Activated CD8-positive, alpha-beta memory T cell treated with anti-CD3 and anti-CD28 coated beads for 4 hours (primary cell): ENCODE measurements around the gene NDUFS5.
"Not testable (repeated sequence)": the region's sequence is repeated elsewhere in the genome, so short reads cannot be mapped to it uniquely, and the experiment has no call there.

ENCODE experiments used
- DNase-seq, 2 donors: peaks; one replicate each; pipeline ENCODE4 v3.0.0-alpha.2; 2020; ENCODE audit warnings: low read depth in 2 of 2

Gene NDUFS5

DNA sequence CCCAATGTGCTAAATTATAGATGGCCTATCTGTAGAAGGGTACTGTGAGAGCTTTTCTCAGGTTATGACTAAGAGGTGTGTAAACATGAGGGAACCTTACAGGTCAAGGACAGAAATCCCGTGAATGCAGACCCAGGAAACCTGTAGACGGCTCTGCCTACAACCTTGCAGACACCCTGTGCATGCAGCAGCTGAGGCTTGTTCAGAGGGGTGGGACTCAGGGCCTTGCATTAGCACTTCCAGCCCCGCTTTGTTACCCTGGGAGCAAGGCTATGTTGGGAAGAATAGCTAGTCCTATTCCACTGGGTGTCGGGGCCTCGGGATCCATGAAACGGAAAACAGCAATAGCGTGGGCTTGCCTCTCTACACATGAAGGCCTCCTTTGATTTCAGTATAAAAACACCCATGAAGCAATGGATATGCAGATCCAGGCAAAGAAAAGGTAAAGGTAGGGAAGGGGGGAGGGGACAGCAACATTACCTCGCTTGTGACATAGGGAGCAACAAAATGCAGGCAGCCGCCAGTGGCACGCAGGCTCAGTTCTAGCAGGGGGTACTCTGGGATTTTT, 9.5 kb upstream of the NDUFS5 start:
- DNase-seq, result no peak

DNA sequence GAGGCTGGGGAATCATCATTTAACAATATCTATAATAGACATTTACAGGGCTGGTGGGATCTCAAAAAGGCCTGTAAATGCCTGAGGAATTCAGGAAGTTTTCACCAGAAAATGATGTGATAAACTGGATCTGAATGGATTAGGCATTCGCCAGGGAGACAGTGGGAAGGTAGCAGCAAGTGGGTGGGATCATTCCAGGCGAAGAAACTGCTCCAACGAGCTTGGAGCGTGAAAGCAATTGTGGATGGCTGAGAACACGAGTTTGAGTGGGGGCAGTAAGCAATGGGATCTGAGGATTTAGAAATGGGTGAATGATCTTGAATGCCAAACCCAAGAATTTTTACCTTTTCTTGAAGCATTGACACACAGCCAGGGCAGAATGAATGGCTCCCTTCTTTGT, 8.9 kb upstream of the NDUFS5 start:
- DNase-seq, result no peak

DNA sequence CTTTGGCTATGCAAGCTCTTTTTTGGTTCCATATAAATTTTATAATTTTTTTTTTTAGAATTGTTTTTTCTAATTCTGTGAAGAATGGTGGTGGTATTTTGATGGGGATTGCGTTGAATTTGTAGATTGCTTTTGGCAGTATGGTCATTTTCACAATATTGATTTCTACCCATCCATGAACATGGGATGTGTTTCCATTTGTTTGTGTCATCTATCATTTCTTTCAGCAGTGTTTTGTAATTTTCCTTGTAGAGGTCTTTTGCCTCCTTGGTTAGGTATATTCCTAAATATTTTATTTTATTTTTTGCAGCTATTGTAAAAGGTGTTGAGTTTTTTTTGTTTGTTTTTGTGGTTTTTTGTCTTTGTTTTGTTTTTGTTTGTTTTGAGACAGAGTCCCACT, 5.7 kb upstream of the NDUFS5 start:
- DNase-seq, result not testable (repeated sequence)

DNA sequence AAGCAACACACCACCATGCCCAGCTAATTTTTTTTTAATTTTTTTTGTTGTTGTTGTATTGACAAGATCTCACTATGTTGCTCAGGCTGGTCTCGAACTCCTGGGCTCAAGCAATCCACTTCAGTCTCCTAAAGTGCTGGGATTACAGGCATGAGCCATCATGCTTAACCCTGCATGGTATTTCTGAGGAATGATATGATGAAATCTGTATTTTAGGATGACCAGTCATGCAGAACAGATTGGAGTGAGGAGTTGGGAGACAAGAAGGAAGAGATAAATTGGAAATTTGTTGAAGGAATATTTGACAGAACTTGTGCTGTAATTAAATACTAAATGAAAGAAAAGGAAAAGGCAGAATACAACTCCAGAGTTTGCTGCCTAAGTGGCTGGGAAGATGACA, 4.7 kb upstream of the NDUFS5 start:
- DNase-seq, result no peak

DNA sequence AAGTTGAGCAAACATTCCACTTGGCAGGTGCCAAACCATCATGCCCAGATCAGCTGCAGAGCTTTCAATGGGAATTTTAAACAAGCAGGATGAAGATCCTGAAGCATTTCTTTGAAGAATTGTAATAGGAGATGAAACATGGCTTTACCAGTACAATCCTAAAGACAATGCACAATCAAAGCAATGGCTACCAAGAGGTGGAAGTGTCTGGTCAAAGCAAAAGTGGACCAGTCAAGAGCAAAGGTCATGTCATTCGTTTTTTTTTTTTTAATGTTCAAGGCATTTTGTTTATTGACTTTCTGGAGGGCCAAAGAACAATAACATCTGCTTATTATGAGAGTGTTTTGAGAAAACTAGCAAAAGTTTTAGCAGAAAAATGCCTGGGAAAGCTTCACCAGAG, 3.0 kb upstream of the NDUFS5 start:
- DNase-seq, result no peak

DNA sequence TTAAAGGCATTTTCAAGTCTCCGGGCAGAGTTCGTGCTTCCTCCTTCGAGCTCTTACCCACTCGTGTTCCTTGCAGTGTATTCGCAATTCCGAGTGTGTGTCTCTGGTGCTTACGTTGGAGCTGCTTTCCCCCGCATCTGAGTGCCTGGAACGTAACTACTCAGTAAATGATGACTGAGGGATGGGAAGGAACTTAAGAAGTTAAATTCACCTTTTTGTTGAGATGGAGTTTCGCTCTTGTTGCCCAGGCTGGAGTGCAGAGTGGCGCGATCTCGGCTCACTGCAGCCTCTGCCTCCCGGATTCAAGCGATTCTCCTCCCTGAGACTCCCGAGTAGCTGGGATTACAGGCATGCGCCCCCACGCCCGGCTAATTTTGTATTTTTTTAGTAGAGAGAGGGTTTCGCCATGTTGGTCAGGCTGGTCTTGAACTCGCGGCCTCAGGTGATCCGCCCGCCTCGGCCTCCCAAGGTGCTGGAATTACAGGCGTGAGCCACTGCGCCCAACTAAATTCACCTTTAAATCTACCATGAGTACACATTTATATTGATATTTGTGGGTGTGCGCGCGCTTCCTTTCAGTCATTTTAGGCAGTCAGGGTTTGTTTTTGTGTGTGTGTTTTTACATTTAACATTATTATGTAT, 837 bp downstream of the NDUFS5 start:
- no peak for DNase-seq

DNA sequence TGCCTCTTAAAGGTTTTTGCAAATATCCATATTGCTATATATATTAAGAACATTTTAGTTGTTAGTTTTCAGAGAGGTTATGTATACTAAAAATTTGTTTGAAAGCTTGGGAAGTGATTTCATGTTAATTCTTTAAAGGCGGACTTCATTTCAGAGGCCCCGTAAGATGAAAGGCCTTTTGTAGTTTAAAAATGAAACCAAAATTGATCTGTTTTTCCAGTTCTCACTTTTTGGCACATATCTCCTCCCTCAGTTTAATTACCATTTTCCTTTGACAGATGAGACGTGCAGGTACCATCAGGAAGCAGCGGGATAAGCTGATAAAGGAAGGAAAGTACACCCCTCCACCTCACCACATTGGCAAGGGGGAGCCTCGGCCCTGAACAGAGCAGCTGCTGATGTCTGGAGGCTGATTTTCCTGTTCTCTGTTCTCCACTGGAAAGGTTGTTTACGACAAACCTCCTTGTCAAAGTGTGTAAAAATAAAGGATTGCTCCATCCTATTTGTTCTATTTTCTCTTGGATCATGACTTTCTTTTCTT, 8.0 kb downstream of the NDUFS5 start:
- no peak for DNase-seq

DNA sequence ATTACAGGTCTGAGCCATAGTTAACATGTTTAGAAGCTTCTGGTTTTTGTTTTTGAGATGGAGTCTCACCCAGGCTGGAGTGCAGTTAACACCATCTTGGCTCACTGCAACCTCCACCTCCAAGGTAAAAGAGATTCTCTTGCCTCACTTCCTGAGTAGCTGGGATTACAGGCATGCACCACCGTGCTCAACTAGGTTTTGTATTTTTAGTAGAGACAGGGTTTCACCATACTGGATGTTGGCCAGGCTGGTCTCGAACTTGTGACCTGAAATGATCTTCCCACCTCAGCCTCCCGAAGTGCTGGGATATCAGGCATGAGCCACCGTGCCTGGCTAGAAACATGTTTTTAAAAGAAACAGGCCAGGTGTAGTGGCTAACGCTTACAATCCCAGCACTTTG, 10.5 kb downstream of the NDUFS5 start:
- DNase-seq, result no peak

DNA sequence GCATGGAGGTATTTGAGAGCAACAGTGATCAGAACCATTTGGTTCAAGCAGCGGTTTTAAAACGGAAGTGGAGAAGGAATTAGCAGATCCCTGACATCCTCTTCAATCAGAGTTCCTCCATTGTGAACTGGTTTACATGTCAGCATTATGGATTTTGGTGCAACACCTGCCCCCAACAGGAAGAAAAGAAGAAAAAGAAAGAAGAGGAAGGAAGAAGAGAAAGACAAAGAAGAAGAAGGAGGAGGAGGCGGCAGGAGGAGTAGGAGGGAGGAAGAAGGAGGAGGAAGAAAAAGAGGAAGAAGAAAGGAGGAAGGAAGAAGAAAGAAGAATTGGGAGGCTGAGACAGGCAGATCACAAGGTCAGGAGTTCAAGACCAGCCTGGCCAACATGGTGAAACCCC, 17.4 kb downstream of the NDUFS5 start:
- no peak for DNase-seq

DNA sequence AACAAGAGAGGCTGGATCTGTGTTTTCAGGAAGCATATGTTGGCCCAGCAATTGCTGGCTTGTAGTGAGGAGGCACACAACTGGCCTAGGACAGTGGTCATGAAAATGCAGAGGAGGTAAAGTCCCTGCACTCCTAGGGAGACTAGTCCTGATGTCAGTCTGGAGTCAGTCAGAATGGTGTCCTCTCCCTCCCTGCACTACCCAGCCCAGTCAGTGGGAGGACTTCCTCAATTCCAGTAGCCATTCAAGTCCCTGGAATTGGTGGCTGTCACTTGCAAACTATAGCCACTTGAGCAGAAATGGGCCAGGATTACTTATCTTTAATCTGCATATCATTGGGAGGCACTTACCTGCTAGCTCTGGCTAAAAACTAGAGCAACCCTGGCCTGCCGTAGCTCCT, 18.6 kb downstream of the NDUFS5 start:
- no peak for DNase-seq

DNA sequence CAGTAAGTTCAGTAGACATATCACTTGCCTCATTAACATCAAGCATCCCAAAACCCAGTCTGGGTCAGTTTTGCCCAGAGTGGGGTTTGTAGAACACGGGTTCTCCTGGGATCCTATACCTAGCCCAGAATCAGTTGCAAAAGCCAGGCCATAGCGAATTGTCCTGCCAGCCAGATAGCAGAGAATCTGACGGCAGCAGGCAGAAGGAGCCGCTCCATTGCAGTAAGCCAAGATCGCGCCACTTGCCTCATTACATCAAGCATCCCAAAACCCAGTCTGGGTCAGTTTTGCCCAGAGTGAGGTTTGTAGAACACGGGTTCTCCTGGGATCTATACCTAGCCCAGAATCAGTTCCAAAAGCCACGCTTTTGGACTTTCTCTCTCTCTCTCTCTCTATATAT, 19.1 kb downstream of the NDUFS5 start:
- no peak for DNase-seq

DNA sequence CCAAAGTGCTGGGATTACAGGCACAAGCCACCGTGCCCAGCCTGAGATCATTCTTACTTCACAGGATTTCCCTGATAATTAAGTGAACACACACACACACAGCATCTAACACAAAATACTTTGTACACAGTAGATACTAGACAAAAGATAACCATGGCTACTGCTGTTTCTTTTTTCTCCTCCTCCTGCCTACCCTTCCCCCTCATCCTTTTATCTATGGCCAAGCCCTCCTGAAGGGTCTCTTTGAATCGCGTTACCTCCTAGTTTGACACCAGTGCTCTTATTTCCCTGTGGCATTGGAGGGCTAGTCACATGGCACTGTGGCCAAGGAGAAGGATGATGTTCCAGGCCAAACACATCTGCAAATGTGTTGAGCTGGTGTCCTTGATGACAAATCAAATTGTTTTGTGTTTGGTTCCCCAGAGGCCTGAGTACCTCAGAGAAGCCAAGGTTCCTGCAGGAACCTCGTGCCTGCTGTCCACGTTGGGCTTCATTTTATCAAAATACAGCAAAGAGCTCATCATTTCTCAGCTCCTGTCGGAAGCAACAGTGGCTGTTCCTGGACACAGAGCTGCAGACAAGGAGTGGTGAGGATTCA, 20.6 kb downstream of the NDUFS5 start:
- no peak for DNase-seq

DNA sequence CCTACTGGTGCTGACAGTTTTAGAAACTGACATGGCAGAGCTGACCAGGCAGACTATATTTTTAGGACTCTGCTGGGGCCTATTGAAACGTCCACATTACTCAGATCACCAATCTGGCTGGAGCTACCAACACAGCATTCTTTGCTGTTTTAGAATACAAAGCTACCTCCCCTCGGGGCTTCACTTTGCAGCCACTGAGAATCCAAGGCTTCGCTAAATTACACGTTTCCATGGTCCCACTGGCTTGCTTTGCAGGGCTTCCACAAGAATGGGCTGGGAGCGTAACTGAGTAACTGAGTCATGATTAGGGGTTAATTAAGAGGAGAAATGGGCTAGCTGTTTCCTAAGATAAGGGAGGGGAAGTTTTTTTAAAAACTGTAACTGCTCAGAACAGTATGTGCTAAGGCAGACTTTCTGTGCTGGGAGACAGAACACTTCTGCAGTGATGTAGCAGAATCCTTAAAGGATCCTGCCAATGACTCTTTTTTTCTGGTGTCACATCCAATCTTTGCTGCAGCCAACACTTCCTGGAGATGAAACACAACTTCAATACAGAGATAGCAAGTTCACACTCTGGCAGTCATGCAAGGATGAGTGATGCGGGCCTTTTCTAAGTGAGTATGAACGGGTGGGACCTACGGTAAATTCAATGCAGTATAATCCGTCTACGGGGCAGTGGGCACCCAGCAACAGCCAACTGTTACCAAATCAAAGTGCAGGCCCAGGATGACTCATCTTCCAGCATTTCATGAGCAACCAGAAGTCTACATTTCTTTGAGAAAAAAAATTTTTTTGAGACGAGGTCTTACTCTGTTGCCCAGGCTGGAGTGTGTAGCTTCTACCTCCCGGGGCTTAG, 21.5 kb downstream of the NDUFS5 start:
- DNase-seq, result no peak

DNA sequence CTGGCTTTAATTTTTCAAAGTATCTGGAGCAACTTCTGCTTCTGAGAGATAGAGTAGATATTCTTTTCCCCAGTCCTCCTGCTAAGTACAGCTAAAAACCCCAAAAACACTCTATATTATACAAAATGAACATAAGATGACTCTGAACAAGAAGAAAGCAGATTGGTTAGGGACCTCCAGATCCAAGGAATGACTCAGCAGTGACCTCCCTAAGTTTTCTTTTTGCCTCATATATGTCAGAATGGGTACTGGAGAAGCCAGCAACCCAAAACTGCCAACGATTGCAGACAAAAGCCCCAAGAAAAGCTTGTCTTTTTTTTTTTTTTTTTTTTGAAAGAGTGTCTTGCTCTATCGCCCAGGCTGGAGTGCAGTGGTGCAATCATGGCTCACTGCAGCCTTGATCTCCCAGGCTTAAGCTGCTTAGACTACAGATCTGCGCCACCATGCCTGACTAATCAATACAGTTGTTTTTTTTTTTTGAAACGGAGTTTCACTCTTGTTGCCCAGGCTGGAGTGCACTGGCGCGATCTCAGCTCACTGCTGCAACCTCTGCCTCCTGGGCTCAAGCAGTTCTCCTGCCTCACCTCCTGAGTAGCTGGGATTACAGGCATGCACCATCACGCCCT, 22.7 kb downstream of the NDUFS5 start:
- no peak for DNase-seq

DNA sequence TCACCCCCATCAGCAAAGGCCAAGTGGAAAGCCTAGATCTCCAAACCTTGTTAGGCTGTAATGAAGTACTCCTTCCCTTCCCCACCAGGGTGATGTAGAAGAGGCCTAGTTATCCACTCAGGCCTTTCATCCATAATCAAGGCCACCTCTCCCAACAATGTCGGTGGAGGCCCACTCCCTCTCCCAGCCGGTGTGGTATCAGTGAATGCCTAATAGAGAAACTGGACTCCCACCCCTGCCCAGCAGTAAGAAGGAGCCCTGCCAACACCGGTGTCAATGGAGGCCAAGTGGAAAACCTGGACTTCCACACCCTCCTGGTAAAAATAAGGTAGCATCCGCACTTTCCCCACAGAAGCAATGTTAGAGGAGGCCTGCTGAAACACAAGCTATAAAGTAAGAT, 23.9 kb downstream of the NDUFS5 start:
- DNase-seq, result no peak

DNA sequence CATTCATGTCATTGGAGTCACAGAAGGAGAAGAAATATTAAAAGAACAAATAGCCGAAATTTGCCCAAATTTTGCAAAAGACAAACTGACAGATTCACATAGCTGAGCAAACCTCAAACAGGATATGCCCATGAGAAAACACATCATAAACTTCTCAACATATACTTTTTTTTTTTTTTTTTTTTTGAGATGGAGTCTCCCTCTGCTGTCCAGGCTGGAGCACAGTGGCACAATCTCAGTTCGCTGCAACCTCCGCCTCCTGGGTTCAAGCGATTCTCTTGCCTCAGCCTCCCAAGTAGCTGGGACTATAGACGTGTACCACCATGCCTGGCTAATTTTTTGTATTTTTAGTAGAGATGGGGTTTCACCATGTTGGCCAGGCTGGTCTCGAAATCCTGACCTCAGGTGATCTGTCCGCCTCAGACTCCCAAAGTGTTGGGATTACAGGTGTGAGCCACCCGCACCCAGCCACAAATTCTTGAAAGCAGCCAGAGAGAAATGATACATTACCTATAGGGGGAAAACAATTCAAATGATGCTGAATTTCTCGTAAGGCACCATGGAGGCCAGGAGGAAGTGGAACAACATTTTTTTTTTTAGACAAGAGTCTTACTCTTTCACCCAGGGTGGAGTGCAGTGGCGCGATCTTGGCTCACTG, 25.2 kb downstream of the NDUFS5 start:
- DNase-seq, result not testable (repeated sequence)

DNA sequence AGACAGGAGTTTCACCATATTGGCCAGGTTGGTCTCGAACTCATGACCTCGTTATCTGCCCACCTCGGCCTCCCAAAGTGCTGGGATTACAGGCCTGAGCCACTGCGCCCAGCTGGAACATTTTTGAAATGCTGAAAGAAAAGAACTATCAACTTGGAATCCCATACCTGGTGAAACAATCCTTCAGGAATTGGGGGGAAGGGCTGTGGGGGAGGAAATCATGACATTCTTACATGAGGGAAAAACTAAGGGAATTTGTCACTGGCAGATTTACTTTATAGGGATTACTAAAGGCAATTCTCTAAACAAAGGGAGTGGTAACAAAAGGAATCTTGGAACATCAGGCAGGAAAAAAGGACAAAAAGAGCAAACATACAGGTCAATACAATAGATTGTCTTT, 25.8 kb downstream of the NDUFS5 start:
- DNase-seq, result no peak

DNA sequence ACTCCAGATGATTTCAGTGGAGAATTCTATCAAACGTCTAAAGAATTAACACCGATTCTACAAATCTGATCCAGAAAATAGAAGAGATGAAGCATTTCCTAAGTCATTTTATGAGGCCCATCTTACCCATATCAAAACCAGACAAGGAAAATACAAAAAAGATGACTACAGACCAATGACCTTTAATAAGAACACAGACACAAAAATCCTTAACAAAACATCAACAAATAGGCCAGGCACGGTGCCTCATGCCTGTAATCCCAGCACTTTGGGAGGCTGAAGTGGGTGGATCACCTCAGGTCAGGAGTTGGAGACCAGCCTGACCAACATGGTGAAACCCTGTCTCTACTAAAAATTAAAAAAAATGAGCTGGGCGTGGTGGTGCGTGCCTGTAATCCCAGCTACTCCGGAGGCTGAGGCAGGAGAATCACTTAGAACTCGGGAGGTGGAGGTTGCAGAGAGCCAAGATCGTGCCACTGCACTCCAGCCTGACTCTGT, 29.1 kb downstream of the NDUFS5 start:
- DNase-seq, result not testable (repeated sequence)

DNA sequence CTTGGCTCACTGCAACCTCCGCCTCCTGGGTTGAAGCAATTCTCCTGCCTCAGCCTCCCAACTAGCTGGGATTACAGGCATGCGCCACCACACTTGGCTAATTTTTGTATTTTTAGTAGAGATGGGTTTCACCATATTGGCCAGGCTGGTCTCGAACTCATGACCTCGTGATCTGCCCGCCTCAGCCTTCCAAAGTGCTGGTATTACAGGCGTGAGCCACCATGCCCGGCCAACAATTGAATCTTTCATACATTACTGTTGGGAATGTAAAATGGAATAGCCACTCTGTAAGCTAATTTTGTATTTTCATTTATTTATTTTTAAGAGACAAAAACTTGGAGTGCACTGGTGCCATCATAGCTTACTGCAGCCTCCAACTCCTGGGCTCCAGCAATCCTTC, 35.4 kb downstream of the NDUFS5 start:
- DNase-seq, result not testable (repeated sequence)

DNA sequence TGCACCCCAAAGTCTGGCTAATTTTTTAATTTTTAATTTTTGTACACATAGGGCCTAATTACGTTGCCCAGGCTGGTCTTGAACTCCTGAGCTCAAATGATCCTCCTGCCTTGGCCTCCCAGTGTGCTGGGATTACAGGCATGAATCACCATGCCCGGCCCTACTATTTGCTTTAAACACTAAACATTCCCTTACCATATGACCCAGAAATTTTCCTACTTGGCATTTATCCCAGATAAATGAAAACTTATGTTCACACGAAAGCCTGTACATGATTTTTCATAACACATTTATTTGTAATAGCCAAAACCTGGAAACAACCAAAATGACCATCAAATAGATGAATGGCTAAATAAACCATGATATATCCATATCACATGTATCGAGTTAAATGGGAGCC, 35.8 kb downstream of the NDUFS5 start:
- DNase-seq, result no peak

DNA sequence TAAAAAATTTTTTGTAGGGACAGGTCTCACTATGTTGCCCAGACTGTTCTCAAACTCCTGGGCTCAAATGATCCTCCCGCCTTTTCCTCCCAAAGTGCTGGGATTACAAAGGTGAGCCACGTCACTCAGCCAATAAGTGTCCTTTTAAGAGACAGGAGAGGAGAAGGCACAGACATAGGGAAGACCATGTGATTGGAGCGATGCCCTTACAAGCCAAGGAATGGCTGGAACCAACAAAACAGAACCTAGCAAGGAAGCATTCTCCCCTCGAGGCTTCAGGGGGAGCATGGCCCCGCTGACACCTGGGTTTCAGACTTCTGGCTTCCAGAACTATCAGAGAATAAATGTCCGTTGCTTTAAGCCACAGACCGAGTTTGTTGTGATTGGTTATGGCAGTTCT, 37.0 kb downstream of the NDUFS5 start:
- DNase-seq, result no peak
